ENCODE measurements around the gene ZNF628.

The ZNF628 gene

GRCh38 chr19:55465460-55466240, 10.8 kb upstream of the ZNF628 start:
- no peak for TF ChIP-seq FOXA1 (IDR thresholded peaks at IDR 0.05)
- no peak for TF ChIP-seq HDGF (IDR thresholded peaks at IDR 0.05; ENCODE audit: borderline replicate concordance)
- no peak for TF ChIP-seq ARNT (IDR thresholded peaks at IDR 0.05)
- no peak for TF ChIP-seq FOXM1 (IDR thresholded peaks at IDR 0.05; ENCODE audit: borderline replicate concordance)
- TF ChIP-seq SUZ12 (IDR thresholded peaks at IDR 0.05) = no peak
- TF ChIP-seq FOXK2 (IDR thresholded peaks at IDR 0.05) = no peak
- TF ChIP-seq ELF4 (IDR thresholded peaks at IDR 0.05) = no peak
- TF ChIP-seq LEF1 (IDR thresholded peaks at IDR 0.05; ENCODE audit: borderline replicate concordance) = no peak
- TF ChIP-seq L3MBTL2 (conservative IDR thresholded peaks at IDR 0.05) = no peak
- TF ChIP-seq NFRKB (IDR thresholded peaks at IDR 0.05) = no peak
- no peak for TF ChIP-seq ZNF384 (IDR thresholded peaks at IDR 0.05)
- no peak for TF ChIP-seq CTBP1 (IDR thresholded peaks at IDR 0.05; ENCODE audit: borderline replicate concordance)
- TF ChIP-seq TARDBP (IDR thresholded peaks at IDR 0.05) = no peak
- ChIA-PET POLR2A (interaction anchor here (1.5 kb wide), 1 partner anchor 19 kb away, joined by 4 read pairs; the partner anchor contains the start of gene NAT14), CTCF (no interaction called here)
- DNase-seq (ENCODE audit: extremely low spot score) = no peak

DNA sequence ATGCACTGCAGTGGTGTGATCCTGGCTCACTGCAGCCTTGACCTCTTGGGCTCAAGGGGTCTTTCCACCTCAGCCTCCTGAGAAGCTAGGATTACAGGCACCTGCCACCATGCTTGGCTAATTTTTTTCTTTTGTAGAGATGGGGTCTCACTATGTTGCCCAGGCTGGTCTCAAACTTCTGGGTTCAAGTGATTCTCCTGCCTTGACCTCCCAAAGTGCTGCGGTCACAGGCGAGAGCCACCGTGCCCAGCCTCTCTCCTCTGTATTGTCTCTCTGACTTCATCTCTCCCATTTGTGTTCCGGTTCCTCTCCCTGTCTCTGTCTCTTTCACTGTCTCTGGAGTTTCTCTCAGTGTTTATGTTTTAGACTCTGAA, 10.2 kb upstream of the ZNF628 start:
- ChIA-PET POLR2A (interaction anchor here (0.6 to 2.2 kb wide), 4 partner anchors 10 to 325 kb away, joined by 3 to 17 read pairs (median 5); partner anchors contain the start of genes FIZ1, NAT14, ZNF524 and ZNF628), CTCF (interaction anchor here (0.6 kb wide), 1 partner anchor 331 kb away, joined by 7 read pairs; no protein-coding TSS in a partner anchor)
- TF ChIP-seq FOXM1 (IDR thresholded peaks at IDR 0.05; ENCODE audit: borderline replicate concordance) (no peak), ARNT (IDR thresholded peaks at IDR 0.05) (no peak), CTBP1 (IDR thresholded peaks at IDR 0.05; ENCODE audit: borderline replicate concordance) (no peak), TARDBP (IDR thresholded peaks at IDR 0.05) (no peak), ELF4 (IDR thresholded peaks at IDR 0.05) (no peak)
- DNase-seq (ENCODE audit: extremely low spot score) = no peak

- ChIA-PET POLR2A (interaction anchor here (2.0 to 2.2 kb wide), 2 partner anchors 9 to 132 kb away, joined by 6 to 17 read pairs; partner anchors contain the start of genes FIZ1, ZNF524 and ZNF628), CTCF (interaction anchor here (0.5 to 2.3 kb wide), 19 partner anchors 9 to 536 kb away, joined by 3 to 24 read pairs (median 4); partner anchors contain the start of genes NAT14, UBE2S, ZNF628 and ZNF865)
- no peak for TF ChIP-seq FOXK2 (IDR thresholded peaks at IDR 0.05)
- TF ChIP-seq L3MBTL2 (conservative IDR thresholded peaks at IDR 0.05) = no peak
- no peak for TF ChIP-seq CTBP1 (IDR thresholded peaks at IDR 0.05; ENCODE audit: borderline replicate concordance)
- TF ChIP-seq HDGF (IDR thresholded peaks at IDR 0.05; ENCODE audit: borderline replicate concordance) = no peak
- no peak for TF ChIP-seq FOXM1 (IDR thresholded peaks at IDR 0.05; ENCODE audit: borderline replicate concordance)
- no peak for TF ChIP-seq FOXA1 (IDR thresholded peaks at IDR 0.05)
- no peak for TF ChIP-seq ZNF384 (IDR thresholded peaks at IDR 0.05)
- TF ChIP-seq LEF1 (IDR thresholded peaks at IDR 0.05; ENCODE audit: borderline replicate concordance) = no peak
- TF ChIP-seq ELF4 (IDR thresholded peaks at IDR 0.05) = no peak
- no peak for TF ChIP-seq BHLHE40 (IDR thresholded peaks at IDR 0.05; ENCODE audit: borderline replicate concordance)
- TF ChIP-seq SP1 (IDR thresholded peaks at IDR 0.05) = no peak
- no peak for TF ChIP-seq NFRKB (IDR thresholded peaks at IDR 0.05)
- no peak for TF ChIP-seq ARNT (IDR thresholded peaks at IDR 0.05)
- peak; percentile 72 for DNase-seq (ENCODE audit: extremely low spot score)
Measured at GRCh38 chr19:55467236-55468053, 9.0 kb upstream of the ZNF628 start.

DNA sequence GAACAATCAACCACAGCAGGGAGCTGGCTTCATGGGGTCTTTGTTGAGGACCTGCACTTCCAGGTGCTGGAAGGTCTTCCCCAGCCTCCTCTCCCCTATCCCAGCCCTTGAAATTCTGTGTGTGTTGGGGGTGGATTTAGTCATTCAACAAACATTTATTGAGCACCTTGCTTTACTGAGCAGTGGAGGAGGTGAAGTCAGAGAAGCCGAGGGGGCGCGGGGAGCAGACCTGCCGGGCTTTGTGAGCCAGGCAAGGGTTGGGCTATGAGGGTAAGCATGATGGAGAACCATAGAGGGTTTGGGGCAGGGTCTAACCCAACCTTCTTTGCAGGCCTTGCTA, 8.4 kb upstream of the ZNF628 start:
- ChIA-PET POLR2A (interaction anchor here (2.0 to 2.2 kb wide), 2 partner anchors 8 to 132 kb away, joined by 6 to 17 read pairs; partner anchors contain the start of genes FIZ1, ZNF524 and ZNF628), CTCF (interaction anchor here (0.6 to 2.3 kb wide), 17 partner anchors 9 to 331 kb away, joined by 3 to 24 read pairs (median 4); partner anchors contain the start of genes UBE2S, ZNF628 and ZNF865)
- TF ChIP-seq FOXK2 (IDR thresholded peaks at IDR 0.05) (no peak), NFRKB (IDR thresholded peaks at IDR 0.05) (no peak), SUZ12 (IDR thresholded peaks at IDR 0.05) (no peak), BHLHE40 (IDR thresholded peaks at IDR 0.05; ENCODE audit: borderline replicate concordance) (no peak), ARNT (IDR thresholded peaks at IDR 0.05) (no peak), FOXA1 (IDR thresholded peaks at IDR 0.05) (no peak), HDGF (IDR thresholded peaks at IDR 0.05; ENCODE audit: borderline replicate concordance) (no peak), TARDBP (IDR thresholded peaks at IDR 0.05) (no peak), SP1 (IDR thresholded peaks at IDR 0.05) (no peak)
- DNase-seq (ENCODE audit: extremely low spot score) = no peak

DNA sequence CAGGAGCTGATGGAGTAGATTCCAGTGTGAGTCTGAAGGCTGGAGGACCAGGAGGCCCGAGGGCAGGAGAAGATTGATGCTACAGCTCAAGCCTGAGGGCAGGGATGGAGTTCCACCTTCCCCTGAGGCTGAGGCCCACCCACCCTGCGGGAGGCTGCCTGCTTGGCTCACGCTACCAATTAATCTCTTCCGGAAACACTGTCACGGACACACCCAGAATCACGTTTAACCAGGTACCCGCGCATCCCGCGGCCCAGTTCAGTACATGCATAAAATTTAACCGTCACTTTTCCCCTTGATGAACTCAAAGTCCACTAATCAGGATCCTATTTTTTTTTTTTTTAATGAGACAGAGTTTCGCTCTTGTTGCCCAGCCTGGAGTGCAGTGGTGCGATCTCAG, 5.2 kb upstream of the ZNF628 start:
- ChIA-PET CTCF (no interaction called here), POLR2A (interaction anchor here (1.2 kb wide), 1 partner anchor 14 kb away, joined by 3 read pairs; the partner anchor contains the start of gene NAT14)
- TF ChIP-seq FOXA1 (IDR thresholded peaks at IDR 0.05) = no peak
- no peak for TF ChIP-seq FOXM1 (IDR thresholded peaks at IDR 0.05; ENCODE audit: borderline replicate concordance)
- TF ChIP-seq NFRKB (IDR thresholded peaks at IDR 0.05) = no peak
- TF ChIP-seq ELF4 (IDR thresholded peaks at IDR 0.05) = no peak
- no peak for TF ChIP-seq LEF1 (IDR thresholded peaks at IDR 0.05; ENCODE audit: borderline replicate concordance)
- TF ChIP-seq BHLHE40 (IDR thresholded peaks at IDR 0.05; ENCODE audit: borderline replicate concordance) = no peak
- TF ChIP-seq TARDBP (IDR thresholded peaks at IDR 0.05) = no peak
- TF ChIP-seq PKNOX1 (IDR thresholded peaks at IDR 0.05) = no peak
- no peak for TF ChIP-seq SUZ12 (IDR thresholded peaks at IDR 0.05)
- no peak for TF ChIP-seq CTBP1 (IDR thresholded peaks at IDR 0.05; ENCODE audit: borderline replicate concordance)
- TF ChIP-seq L3MBTL2 (conservative IDR thresholded peaks at IDR 0.05) = no peak
- no peak for TF ChIP-seq ARNT (IDR thresholded peaks at IDR 0.05)
- TF ChIP-seq SP1 (IDR thresholded peaks at IDR 0.05) = no peak
- no peak for TF ChIP-seq FOXK2 (IDR thresholded peaks at IDR 0.05)
- DNase-seq (ENCODE audit: extremely low spot score) = no peak

DNA sequence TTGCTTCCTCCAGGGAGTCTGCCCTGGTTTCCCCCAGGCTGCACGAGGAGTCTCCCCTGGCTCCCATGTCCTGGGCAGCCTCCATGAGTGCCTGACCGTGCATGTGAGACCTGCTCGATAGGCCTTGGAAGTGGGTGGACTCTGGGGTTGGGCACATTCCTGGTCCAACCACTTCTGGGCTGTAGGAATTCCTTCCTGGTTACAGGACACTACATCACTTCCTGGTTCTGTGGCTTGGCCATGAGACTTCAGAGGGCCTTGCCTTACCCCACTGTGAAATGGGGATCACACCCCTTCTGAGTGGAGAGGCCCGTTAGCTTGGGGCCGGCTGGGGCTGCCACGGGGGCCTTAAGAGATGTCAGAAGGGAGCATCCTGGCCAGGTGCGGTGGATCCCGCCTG, 4.0 kb upstream of the ZNF628 start:
- DNase-seq (ENCODE audit: extremely low spot score) = no peak
- ChIA-PET CTCF (no interaction called here), POLR2A (no interaction called here)
- TF ChIP-seq FOXK2 (IDR thresholded peaks at IDR 0.05) (no peak), PKNOX1 (IDR thresholded peaks at IDR 0.05) (no peak), SUZ12 (IDR thresholded peaks at IDR 0.05) (no peak), ARNT (IDR thresholded peaks at IDR 0.05) (no peak), CTBP1 (IDR thresholded peaks at IDR 0.05; ENCODE audit: borderline replicate concordance) (no peak), NFRKB (IDR thresholded peaks at IDR 0.05) (no peak), TARDBP (IDR thresholded peaks at IDR 0.05) (no peak)

Measured in HEK293T (cell line).